SKM-1 (cell line): ENCODE measurements around the gene CCDC78.

ENCODE experiments used
- DNase-seq: peaks from one replicate; lab custom pipeline; 2025; ENCODE audit not compliant: unreplicated experiment; lab: John Stamatoyannopoulos, UW

Gene CCDC78

DNA sequence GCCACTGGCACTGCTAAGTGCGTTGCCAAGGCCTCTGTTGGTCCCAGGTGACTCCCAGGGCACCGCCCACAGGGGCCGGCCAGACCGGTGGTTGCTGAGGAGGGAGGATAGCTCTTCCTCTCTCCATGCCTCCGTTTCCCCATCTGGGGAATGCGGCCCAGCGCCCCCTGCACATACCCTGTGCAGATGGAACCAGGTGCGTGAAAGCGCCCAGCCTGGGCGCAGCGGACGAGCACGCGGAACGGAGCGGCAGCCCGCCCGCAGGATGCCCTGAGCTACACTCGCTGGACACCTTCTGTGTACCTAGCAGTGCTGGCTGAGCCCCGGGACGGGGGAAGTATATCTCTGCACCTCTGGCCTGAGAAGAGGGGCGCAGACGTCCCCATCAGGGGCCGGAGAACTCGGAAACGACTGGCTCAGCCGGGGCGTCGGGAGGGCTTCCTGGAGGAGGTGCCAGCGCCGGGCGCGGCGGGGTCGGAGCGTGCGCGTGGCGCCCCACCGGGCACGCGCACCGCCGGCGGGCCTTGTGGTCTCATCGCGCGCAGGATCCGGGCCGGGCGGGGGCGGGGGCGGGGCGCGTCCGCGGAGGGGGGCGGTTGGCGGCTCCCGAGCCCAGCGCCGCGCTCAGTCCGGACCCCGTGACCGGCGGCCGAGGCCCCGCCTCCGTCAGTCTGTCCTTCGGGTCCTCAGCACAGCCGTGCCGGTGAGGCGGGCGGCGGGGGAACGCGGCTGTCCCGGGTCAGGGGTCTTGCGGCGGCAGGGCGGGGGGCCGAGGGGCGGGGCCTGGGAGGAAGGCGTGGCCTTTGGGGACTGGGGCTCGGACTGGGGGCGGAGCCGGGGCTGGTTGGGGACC is at the start of gene CCDC78, which contains the start of gene HAGHL:
CCDC78 (minus strand) TSS at position 6 of the 853 bp plus-strand sequence. CDS start 76 bp downstream, outside the sequence.
HAGHL (plus strand) TSS at position 669 of the 853 bp plus-strand sequence. CDS start 404 bp downstream, outside the sequence.
- DNase-seq = no peak

DNA sequence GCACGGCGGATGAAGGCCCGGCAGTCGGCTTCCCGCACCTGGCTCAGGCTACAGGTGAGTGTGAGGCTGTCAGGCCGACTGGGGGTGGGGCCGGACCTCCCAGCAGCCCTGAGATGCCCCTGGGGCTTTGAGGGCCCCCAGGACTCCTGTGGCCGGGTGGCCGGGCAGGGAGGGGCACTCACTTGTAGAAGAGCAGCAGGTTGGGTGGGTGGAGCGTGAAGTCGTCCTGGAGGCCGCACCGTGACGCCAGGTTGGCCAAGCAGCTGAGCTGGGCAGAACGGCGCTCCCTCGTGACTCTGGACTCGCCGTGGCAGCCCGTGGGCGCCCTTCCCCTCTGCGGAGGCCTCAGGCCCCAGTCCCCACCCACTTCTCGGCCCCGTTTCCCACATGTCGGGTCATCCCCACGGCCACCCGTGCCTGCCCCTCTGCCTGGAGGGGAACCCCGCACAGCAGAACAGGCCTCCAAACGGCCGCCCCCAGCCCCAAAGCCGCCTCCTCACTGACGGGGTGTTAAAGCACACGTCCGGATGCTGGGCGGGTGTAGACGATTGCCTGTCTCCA is 49.1 kb upstream of the CCDC78 start:
- DNase-seq = no peak

DNA sequence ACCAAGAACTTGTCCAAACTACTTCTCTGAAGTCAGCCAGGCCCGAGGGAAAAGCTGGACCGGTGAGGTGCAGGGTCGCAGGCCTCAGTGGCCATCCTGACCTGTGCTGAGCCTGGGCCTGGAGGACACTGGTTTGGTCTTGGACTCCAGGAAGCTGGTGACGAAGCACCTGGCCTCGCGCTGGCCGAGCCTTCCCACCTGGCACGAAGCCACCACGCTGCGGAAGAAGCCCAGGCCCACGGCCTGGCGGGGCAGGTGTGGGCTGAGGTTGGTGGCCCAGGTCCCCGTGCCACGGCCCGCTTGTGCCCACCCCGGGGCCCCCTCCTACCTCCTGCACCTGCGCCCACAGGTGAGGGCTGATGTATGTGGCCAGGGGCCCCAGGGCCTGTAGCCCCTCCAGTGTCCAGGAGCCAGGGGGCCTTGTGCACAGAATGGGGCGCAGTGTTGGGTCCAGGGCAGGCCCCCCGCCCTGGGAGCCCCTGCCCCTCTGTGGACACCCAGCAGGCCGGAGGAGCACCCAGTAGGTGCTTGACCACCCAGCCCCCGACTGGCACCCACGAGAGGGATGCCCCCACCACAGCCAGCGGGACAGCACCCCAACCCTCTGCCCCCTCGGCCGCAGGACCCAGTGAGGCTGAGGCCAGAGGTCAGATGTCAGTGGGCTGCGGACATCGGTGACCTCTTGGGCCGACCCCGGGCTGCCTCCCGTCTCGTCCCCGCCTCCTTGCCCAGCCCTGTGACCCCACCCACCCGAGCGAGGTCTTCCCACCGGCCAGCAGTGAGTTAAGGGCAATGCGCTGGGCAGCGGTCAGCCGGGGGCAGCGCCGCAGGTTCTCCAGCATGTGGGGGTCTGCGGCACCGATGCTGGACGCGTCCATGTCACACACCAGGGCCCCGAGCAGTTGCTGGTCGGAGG is 48.1 kb upstream of the CCDC78 start:
- no peak for DNase-seq

DNA sequence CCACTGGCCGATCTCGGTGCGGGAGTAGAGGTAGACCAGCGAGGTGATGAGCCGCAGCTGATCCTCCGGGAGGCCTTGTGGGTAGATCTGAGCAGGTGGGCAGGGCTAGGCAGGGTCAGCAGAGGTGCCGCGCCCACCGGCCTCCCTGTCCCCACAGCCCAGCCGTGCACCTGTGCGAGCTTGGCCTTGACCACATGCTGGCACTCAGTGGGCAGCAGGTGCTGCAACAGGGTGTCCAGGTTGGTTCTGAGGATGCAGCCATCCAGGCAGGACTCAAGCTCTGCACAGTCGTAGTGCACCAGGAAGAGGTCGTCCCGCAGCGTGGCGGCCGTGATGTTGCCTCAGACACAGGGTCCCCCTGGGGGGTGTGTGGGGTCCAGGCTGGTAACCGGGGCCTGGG is 46.7 kb upstream of the CCDC78 start:
- no peak for DNase-seq

DNA sequence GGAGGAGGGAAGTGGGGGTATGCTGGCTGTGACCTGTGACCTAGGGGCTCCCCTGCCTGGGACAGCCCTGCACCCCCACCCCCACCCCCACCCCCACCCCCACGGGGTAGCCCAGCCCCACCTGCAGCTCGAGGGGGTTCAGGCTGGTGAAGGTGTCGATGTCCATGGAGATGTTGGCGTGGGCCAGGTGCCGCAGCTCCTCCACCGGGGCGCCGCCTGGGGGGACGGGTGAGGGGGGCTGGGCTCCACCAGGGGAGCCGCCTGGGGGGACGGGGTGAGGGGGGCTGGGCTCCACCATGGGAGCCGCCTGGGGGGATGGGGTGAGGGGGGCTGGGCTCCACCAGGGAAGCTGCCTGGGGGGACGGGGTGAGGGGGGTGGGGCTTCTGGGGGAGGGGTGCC is 44.2 kb upstream of the CCDC78 start:
- DNase-seq = no peak

DNA sequence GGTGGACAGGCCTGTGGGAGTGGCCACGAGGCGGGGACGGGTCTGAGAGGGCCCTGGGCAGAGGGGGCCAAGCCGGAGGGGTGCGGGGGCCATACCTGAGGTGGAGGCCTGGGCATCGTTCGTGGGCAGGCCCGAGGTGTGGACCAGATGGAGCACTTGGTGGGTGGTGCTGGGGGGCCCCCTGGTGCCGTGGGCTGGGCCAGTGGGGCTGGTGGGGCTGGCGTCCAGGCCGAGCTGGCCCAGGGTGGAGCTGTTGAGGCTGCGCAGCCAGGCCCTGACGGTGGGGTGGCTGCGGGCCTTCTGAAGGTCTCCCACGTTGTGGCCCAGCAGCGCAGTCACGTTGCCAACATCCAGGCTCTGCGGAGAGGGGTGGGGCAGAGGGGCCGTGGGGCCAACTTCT is 43.7 kb upstream of the CCDC78 start:
- no peak for DNase-seq

DNA sequence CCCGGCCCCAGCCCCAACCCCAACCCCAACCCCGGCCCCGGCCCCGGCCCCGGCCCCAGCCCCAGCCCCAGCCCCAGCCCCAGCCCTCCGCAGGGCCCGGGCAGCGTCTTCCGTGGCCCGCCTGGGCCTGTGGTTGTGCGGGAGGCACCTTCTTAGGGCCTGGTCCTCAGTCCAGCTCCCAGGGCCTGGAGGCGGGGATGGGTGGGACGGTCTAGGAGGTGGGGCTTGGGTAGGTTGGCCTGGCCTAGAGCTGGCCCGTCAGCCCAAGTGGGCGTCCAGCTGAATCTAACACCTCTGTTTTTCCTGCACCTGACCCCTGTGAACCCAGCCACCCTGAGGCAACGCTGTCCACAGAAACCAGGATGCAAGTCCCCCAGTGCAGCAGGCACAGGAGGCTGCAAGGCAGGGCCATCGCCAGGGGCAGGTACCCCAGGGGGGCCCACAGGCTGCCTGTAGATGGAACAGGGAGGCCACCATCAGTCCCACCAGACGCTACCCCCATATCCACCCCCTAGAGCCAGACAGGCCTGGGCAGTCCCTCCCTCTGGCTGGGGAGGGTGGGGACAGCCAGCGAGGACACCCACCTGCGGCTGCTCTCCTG is 43.0 kb upstream of the CCDC78 start:
- no peak for DNase-seq

DNA sequence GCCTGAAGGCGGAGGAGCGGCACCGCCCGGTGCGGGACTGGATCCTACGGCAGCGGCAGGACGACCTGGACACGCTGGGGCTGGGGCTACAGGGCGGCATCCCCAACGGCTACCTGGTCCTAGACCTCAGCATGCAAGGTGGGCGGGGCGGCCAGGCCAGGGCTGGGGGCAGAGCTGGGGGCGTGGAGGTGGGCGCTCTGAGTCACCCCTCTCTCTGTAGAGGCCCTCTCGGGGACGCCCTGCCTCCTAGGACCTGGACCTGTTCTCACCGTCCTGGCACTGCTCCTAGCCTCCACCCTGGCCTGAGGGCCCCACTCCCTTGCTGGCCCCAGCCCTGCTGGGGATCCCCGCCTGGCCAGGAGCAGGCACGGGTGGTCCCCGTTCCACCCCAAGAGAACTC is 42.2 kb upstream of the CCDC78 start:
- DNase-seq = no peak

DNA sequence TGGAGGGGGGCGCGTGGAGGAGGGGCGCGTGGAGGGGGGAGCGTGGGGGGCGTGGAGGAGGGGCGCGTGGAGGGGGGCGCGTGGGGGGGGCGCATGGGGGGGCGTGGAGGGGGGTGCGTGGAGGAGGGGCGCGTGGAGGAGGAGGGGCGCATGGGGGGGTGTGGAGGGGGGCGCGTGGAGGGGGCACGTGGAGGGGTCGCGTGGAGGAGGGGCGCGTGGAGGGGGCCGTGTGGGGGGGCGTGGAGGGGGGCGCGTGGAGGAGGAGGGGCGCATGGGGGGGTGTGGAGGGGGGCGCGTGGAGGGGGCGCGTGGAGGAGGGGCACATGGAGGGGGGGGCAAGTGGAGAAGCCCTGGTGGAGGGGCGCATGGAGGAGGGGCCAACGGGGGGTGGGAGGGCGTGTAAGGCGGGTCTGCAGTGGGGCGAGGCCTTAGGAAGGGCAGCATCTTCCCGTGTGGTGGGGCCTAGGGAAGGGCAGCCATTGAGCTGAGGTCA is 41.5 kb upstream of the CCDC78 start:
- no peak for DNase-seq

DNA sequence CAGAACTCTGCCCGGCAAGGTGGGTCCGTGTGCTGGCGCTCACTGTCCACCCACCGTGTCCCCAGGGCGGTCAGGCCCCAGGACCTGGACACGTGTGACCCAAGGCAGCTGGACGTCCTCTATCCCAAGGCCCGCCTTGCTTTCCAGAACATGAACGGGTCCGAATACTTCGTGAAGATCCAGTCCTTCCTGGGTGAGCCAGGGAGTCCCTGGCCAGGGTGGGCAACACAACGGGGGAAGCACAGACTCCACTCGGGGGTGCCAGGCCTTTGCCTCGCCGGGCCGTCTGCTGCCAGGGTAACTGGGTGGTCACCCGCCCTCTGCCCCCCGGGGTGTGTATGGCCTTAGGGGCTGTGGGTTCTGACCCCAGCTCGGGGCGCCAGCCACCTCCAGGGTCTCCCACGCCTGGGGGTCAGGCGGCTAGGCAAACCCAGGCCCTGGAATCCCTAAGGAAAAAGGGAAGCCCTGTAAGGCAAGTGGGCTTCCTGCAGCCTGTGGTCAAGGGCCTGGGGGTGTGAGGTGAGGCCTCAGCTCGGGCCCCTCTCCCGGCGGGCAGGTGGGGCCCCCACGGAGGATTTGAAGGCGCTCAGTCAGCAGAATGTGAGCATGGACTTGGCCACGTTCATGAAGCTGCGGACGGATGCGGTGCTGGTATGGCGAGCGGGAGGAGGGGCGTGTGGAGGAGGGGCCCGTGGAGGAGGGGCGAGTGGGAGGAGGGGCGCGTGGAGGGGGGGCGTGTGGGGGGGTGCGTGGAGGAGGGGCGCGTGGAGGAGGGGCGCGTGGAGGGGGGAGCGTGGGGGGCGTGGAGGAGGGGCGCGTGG is 40.8 kb upstream of the CCDC78 start:
- no peak for DNase-seq

DNA sequence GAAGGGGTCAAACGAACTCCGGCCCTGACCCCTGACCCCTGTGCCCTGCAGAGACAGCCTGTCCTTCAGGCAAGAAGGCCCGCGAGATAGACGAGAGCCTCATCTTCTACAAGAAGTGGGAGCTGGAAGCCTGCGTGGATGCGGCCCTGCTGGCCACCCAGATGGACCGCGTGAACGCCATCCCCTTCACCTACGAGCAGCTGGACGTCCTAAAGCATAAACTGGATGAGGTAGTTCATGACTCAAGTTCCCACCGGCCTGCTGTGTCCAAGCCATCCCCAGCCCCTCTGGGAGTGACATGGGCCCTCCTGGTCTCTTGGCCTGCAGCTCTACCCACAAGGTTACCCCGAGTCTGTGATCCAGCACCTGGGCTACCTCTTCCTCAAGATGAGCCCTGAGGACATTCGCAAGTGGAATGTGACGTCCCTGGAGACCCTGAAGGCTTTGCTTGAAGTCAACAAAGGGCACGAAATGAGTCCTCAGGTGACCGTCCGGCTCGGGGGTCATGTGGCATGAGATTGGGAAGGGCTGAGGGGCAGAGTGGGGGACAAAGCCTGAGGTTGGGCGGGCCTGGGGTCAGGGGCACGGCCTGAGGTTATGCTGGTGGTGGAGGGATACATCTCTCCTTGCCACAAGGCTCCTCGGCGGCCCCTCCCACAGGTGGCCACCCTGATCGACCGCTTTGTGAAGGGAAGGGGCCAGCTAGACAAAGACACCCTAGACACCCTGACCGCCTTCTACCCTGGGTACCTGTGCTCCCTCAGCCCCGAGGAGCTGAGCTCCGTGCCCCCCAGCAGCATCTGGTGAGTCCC is 40.0 kb upstream of the CCDC78 start:
- no peak for DNase-seq

DNA sequence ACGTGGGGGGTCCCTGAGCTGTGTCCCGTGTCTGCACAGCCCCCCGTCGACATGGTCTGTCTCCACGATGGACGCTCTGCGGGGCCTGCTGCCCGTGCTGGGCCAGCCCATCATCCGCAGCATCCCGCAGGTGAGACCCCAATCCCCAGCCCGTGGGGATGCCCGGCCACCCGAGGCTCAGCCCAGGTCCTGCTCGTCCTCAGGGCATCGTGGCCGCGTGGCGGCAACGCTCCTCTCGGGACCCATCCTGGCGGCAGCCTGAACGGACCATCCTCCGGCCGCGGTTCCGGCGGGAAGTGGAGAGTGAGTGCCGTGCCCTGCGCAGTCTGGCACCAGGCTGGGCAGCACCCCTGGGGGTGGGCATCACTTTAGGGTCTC is 39.2 kb upstream of the CCDC78 start:
- no peak for DNase-seq

DNA sequence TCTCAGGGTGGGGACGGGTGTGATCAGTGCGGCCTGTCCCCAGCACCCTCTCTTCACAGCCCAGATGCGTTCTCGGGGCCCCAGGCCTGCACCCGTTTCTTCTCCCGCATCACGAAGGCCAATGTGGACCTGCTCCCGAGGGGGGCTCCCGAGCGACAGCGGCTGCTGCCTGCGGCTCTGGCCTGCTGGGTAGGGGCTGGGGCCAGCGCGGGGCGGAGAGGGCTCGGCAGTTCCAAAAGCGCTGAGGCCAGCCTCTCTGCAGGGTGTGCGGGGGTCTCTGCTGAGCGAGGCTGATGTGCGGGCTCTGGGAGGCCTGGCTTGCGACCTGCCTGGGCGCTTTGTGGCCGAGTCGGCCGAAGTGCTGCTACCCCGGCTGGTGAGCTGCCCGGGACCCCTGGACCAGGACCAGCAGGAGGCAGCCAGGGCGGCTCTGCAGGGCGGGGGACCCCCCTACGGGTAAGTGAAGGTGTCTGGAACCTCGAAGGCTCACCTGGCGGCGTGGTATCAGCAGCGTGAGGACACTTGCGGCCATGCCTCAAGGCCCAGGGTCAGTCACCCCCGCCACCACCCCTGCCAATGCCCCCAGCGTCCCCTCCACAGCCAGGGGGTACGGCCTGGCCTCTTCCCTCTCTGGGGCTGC is 38.7 kb upstream of the CCDC78 start:
- no peak for DNase-seq

DNA sequence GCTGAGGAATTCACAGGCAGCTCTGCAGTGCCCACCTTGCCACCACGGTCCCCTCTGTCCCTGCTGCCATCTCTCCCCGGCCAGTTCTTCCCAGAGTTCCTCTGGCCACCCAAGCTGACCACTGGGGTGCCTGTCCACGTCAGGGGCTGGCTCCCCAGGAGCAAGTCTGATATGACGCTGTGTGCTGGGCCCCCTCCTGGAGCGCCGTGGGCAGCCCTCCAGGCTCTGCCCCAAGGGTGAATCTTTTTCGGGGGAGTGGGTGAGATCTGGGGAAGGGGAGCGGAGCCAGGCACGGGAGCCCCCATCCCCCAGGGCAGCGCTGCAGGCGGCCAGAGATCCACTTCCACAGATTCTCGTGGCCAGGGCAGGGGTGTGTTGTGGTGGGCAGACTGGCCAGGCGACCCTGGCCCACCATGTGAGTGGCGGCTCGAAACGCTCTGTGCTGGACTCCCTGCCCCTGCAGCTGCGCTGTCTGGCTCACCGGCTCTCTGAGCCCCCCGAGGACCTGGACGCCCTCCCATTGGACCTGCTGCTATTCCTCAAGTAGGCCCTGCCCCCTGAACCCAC is 38.0 kb upstream of the CCDC78 start:
- no peak for DNase-seq

DNA sequence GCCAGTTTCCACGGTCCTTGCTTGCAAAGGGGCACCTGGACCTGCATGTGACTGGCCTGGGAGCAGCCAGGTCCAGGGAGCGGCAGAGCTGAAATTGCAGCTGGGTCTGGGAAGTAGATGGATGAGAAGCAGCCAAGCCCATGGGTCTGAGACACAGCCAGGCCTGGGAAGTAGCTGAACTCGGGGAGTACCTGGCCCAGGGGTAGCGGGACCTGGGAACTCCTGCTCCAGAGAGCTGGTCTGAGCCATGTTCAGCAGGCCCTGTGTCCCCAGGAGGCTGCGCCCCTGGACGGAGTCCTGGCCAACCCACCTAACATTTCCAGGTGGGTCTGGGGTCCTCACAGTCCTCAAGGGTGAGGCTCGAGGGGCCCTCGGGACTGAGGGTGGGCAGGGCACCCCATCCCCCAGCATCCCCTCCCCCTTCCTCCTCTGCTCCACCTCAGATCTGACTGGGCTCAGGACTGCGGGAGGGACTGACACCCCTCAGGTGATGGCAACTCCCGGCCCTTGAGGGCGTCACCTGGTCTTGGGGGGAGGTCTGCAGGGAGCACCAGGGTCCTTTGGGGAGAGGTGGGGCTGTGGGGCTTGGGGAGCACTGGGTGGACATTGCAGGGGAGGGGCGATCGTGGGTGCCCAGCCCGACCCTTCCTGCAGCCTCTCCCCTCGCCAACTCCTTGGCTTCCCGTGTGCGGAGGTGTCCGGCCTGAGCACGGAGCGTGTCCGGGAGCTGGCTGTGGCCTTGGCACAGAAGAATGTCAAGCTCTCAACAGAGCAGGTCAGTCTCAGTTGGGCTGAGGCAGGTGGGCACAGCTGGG is 37.3 kb upstream of the CCDC78 start:
- DNase-seq = no peak

DNA sequence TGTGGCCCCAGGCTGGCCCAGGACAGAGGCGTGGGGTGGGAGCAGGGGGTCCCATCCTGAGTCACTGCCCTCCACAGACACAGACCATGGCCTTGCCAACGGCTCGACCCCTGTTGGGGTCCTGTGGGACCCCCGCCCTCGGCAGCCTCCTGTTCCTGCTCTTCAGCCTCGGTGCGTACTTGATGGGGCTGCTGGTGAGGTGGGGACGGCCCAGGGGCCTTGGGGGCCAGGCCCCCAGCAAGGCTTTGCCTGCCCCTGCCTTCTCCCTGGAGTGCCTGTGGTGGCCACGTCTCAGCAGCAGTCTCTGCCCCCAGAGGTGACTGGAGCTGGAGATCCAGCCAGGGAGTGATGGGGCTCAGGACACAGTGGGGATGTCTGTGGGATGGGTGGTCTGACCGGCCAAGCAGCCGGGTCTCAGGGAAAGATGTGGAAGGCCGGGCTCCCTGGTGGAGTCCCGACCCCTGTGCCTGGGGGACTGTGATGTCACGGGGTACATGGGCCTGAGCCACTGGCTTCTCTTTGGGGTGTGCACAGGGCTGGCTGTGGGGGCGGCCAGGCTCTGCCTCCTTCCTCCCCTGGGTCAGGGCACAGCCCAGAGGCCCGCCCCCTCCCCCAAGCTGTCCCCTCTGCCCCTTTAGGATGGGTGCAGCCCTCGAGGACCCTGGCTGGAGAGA is 36.5 kb upstream of the CCDC78 start:
- DNase-seq = no peak
